Measurements from ENCODE around the gene GSTM2.

GSTM2 gene

DNA sequence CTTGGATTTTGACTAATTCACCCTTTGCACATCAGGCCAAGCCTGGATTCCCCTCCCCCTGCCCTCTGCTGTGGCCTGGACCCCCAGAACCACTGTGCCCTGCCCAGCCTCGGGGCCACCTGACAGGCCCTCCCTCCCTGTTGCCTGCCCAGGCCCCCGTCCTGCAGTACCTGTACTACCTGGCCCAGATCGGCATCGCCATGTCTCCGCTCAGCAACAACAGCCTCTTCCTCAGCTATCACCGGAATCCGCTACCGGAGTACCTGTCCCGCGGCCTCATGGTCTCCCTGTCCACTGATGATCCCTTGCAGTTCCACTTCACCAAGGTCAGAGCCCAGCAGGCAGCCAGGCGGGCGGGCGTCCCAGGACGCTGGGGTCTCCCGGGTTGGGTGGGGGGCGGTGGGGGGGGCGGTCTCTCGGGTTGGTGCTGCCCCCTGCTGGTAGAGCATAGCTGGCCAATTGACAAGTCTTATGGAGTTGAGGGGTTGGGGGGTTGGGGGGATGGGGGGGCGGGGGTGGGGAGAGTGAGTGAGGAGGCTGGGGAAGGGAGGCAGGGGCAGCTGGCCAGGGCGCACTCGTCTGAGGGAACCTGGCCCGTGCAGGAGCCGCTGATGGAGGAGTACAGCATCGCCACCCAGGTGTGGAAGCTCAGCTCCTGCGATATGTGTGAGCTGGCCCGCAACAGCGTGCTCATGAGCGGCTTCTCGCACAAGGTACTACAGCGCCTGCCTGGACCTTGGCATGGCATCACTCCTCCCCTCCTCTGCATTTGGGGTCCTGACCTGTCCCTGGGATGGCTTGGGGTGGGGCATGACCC, 37.6 kb upstream of the GSTM2 start:
- peak; percentile 28 for DNase-seq

DNA sequence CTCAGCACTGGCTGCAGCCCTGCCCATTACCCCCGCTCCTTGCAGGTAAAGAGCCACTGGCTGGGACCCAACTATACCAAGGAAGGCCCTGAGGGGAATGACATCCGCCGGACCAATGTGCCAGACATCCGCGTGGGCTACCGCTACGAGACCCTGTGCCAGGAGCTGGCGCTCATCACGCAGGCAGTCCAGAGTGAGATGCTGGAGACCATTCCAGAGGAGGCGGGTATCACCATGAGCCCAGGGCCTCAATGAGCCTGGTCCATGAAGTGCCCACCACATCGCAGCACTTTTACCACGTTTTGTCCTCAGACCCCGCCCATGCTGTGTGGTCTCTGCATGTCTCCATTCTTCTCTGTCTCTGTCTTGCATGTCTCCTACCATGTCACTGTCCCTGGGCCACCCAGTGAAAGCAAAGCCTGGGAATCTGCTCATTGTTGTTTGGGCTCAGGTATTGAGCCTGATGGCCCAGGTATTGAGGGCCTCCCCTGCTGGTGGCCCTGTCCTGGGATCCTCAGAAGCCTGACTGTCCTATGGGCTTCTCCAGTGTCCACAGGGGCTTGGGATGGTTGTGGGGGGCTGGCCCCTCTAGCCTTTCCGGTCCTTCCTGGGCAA, 36.9 kb upstream of the GSTM2 start:
- DNase-seq, result no peak

GRCh38 chr1:109631513-109632505, 36.0 kb upstream of the GSTM2 start:
- DNase-seq, result no peak

GRCh38 chr1:109632671-109633346, 35.0 kb upstream of the GSTM2 start:
- no peak for DNase-seq

- DNase-seq, result no peak
Observed at GRCh38 chr1:109634292-109634691, 33.6 kb upstream of the GSTM2 start.

- DNase-seq, result no peak
Observed at GRCh38 chr1:109634771-109635750, 32.8 kb upstream of the GSTM2 start.

GRCh38 chr1:109635862-109636200, 32.0 kb upstream of the GSTM2 start:
- DNase-seq, result no peak

DNA sequence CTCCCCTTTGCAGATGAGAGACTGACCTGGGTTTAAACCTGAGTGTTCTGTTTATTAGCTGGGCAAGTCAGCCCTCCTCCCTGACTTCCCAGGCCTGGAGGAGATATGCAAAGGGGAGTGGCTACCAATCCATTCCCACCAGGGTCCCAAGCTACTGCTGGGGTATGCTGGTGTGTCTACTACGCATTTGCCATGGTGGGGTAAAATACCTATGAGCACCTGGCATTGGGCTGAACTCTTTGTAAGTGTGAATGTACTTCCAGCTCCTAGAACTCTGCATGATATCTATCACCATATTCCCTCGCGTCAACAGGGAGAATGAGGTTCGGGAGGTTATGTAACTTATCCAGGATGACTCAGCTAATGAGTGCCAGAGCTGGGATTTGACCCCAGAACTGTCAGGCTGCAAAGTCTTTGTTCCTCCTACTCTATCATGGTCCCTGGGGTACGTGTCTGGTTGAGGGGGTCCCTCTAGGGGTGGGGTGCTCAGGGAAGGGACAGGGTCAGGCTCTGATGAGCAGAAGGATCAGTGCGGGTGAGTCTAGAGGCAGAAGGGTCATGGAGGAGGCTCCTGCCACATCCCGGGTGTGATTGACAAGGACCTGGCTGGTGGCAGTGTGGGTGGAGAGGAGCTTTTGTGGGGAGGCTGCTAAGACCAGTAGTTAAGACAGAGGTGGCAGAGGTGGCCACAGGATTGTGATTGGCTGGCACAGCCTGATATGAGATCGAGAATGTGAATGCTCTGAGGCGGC, 31.5 kb upstream of the GSTM2 start:
- DNase-seq, result no peak

- DNase-seq, result no peak
Observed at GRCh38 chr1:109637446-109637845, 30.4 kb upstream of the GSTM2 start.

GRCh38 chr1:109639063-109639840, 28.6 kb upstream of the GSTM2 start:
- no peak for DNase-seq

DNA sequence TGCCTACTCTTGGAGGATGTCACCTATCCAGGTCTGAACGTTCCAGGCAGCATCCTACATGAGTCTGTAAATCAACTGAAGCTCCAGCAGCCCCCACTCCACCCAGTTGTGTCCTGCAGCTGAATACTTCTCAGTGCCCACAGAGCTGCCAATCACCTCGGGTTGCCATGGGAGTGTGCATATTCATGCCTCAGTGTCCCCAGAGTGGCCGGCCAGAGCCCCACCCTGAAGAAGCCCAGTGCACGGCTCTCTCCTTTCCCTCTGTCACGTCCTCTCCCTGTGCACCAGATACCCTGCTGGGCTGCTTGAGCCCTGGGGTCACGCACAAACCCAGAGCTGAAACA, 28.0 kb upstream of the GSTM2 start:
- DNase-seq, result no peak

- peak; percentile 87 for DNase-seq
Observed at GRCh38 chr1:109640285-109640865, 27.5 kb upstream of the GSTM2 start.

- DNase-seq, result no peak
Observed at GRCh38 chr1:109641078-109641740, 26.6 kb upstream of the GSTM2 start.

- DNase-seq, result no peak
Observed at GRCh38 chr1:109641861-109642260, 26.0 kb upstream of the GSTM2 start.

GRCh38 chr1:109642626-109643025, 25.2 kb upstream of the GSTM2 start:
- no peak for DNase-seq

GRCh38 chr1:109643385-109644230, 24.2 kb upstream of the GSTM2 start:
- peak; percentile 77 for DNase-seq

DNA sequence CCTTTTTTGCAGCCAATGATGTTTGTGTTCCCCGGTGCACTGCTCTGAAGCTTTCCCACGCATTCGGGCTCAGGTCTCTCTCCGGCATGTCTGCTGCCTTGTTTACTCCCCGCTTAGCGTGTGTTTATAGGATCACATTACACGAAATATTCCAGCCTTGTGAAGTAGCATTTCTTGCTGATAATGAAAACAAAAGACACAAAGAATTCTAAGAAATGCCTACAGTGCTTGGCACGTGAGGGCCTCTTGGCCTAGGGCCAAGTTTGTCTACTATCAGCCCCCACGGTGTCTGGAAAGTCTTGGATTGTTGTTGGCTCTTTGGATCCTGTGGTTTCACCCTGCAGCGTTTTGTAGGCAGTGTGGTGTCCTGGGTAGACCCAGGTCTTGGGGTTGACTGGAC, 23.2 kb upstream of the GSTM2 start:
- no peak for DNase-seq

DNA sequence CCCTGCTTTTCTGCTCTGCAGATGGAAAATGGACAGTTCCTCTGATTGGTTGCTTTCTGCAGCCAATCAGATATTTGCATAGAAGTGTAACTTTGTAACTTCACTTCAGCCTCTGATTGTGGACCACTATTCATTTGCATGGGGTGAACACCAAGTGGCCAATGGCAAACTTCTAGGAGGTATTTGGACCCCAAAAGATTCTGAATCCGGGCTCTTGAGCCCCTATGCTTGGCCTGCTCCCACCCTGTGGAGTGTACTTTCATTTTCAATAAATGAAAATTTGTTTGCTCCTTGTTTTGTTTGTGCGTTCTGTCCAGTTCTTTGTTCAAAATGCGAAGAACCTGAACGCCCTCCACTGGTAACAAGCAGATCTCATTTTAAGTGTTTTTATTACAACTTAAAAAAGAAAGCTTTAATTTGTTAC, 18.4 kb upstream of the GSTM2 start:
- no peak for DNase-seq
